GM19043 (cell line): ENCODE results near the gene SEPTIN5.

Source experiments
- ATAC-seq: cut with Tn5 transposase; IDR thresholded peaks from one replicate; pipeline ENCODE4 v1.9.1; 2021; ENCODE audit warnings: low read depth; ENCODE audit not compliant: unreplicated experiment

Gene SEPTIN5

GRCh38 chr22:19704355-19705015 is 9.8 kb upstream of the SEPTIN5 start:
- ATAC-seq, result no peak

DNA sequence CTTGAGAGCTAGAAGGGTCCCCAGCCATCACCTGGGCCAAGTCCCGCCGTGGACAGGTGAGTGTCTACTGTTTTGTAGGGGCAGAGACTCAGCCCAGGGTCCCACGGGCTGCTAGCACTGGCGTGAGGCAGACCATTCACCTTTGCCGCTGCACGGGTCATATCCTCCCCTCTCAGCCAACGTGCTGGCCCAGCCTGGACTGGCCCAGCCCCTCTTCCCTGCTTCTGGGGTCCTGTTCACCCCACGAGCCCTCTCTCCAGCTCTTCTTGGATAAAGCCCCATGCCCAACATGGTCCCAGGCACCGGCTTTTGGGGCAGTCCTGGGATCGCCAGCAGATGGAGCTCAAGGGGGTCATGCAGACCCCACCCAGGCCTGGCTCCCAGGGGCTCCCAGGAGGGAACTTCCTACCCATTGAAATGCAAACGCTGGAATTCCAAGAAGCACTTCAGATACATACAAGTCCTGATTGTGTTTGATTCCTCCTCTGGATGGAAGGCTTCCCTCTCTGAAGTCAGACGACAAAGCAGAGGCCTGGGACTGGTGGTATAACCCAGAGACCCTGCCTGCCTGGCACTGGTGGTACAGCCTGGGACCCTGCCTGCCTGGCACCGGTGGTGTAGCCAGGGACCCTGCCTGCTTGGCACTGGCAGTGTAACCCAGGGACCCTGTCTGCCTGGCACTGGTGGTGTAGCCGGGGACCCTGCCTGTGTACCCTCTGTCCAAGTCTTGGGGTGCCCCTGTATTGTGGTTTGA is 8.9 kb upstream of the SEPTIN5 start:
- no peak for ATAC-seq

GRCh38 chr22:19706661-19707151 is 7.6 kb upstream of the SEPTIN5 start:
- ATAC-seq, result no peak

- no peak for ATAC-seq
Measured at GRCh38 chr22:19707347-19708290, 6.7 kb upstream of the SEPTIN5 start.

- no peak for ATAC-seq
Measured at GRCh38 chr22:19708321-19709011, 5.8 kb upstream of the SEPTIN5 start.

GRCh38 chr22:19709063-19709769 is 5.1 kb upstream of the SEPTIN5 start:
- no peak for ATAC-seq

- no peak for ATAC-seq
Measured at GRCh38 chr22:19710020-19710768, 4.1 kb upstream of the SEPTIN5 start.

DNA sequence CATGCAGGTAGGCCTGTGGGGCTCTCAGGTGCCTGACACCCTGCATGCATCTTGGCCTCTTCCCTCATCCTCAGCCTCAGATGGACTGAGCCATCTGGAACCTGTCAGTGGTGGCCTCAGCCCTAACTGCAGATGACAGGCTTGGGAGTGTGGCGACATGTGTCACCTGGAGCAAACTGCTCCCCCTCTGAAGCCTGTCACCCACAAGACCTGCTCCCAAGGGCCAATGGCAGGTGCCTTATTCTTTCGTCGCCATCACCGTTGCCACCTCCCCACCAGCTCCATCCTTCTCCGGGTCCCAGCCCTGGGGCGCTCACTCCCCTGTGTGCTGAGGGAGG is 3.6 kb upstream of the SEPTIN5 start:
- ATAC-seq, result no peak

GRCh38 chr22:19713245-19713644 is 1.1 kb upstream of the SEPTIN5 start:
- ATAC-seq, result no peak

DNA sequence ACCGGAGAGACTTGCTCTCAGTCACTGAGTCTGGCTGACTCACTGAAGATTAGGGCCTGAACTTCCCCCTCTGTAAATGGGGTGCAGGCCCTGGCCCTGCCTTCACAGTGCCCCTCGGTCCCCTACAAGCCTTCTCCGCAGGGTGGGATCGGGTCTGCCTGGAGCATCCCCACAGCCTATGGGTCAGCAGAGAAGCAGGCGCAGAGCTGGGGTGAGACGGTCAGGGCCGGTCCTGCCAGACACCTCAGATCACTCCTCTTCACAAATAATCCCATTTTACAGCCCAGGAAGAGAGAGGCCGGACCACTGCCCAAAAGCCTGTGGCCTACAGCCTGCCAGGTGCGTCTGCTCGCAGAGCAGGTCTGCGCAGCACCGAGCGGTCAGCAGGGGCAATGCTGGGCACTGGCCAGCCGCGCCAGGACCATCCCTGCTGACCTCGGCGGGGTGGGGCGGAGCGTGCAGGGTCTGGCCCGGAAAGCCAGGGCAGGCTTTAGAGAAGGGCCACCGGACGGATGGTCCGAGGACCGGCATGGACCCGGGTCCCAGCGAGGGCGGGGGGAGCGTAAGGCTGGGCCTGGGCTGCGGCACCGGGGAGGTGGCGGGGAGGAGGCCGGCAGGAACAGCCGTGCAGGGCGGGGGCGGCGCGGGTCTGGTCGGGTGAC is 522 bp upstream of the SEPTIN5 start:
- ATAC-seq, result no peak

GRCh38 chr22:19715188-19715930 is 1.1 kb downstream of the SEPTIN5 start:
- no peak for ATAC-seq

GRCh38 chr22:19716041-19716828 is 1.9 kb downstream of the SEPTIN5 start:
- no peak for ATAC-seq

DNA sequence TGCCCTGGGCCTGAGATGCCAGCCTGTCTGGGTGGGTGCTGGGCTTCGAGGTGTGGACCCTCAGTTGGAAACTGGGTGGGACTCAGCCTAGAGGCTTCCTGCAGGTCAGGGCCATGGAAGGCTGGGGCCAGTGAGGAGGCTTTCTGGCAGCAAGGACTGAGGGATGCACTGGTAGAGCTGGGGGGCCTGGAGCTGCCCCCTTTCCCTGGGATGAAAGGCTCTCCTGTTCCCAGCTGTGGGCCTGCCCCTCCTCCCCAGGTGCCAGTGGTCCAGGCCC is 2.5 kb downstream of the SEPTIN5 start:
- ATAC-seq, result no peak

DNA sequence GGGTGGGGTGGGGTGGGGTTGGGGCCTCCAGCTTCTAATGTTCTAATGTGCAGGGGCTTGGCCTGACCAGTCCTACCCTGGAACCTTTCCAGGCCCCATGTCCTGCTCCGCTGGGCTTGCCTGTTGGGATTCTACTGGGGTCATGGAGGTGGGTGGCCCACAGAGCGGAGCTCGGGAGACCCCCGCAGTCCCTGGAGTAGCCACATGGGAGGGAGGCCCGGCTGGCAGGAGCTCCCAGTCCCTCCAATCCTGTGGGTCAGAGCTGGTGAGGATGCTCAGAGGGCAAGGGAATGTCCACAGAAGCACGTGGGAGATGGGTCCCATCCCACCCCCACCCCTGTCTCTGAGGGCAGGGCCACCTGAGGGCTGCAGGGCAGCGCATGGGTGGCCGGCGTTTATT is 2.9 kb downstream of the SEPTIN5 start:
- no peak for ATAC-seq

DNA sequence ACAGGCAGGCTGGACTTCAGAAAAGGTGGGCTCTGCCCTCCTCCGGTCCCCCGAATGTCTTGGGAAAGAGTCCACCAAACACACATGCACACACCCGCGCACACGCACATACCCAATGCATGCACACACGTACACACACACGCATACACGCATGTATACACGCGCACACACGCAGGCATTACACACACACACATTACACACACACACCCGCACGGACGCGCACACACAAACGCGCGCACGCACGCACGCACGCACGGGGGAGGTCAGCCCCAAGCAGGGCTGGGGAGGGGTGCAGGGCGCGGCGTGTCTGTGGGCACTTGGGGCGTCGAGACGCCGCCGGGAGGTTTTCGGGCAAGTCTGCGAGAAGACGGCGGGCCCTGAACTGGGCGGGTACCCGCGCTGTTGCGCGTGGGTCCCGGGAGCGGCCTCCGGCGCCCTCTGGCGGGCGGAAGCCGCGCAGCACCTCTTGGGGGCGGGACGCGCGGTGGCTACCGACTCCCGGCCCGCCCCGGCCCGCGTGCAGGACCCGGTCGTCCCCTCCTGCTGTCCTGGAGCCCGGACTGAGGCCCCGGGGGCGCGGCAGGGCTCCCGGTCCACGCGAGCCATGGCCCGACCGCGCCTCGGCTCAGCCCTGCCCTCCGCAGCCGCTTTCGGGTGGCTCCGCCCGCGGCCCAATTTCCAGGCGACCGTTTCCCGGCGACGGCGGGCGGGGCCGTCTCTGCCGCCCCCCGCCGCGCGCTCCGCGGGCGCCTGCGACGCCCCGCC is 3.6 kb downstream of the SEPTIN5 start:
- no peak for ATAC-seq

DNA sequence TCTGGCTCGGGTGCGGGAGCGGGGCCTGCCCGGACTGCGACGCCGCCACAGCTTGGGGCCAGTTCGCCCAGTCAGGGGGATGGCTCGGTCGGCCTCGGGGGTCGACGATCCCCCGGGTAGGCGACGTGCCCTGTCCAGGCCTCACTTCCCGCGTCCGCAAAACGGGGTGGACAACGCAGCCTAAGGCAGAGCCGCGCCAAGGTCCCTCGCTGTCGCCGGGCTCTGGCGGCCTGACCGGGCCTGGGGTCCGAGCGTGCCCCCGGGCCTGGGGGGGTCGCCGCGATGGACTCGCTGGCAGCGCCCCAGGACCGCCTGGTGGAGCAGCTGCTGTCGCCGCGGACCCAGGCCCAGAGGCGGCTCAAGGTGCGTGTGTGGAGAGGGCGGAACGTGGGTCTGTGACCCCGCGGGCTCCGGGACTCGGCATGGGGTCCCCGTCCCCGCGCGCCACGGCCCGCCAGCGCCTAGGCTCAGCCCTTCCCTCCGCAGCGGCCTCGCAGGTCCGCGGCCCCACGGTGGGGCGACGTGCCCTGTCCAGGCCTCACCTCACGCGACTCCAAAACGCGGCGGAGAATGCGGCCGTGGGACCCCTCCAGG is 4.2 kb downstream of the SEPTIN5 start:
- ATAC-seq, result no peak
